Astrocyte (in vitro differentiated cells and primary cell): ENCODE measurements around the gene IQSEC2. TPM values are rescaled to one million over a fixed set of nuclear protein-coding genes. Genes with fewer than 3 reads are reported as not detected.

Experiments
- DNase-seq: peaks from one replicate; pipeline ENCODE4 v3.0.0-alpha.2; 2010; ENCODE audit warnings: low read depth
- FAIRE-seq: peaks from 2 replicates; lab custom pipeline; 2011; peaks lifted over from hg19 to GRCh38; lab: Jason Lieb, UNC
- H2AFZ ChIP-seq: 2 replicates; pipeline ENCODE4 v1.6.0; 2012; ENCODE audit warnings: low read depth, low read length, inconsistent platforms
- H3K27ac ChIP-seq: 2 replicates; pipeline ENCODE4 v1.5.1; 2011; ENCODE audit warnings: low read depth, low read length, inconsistent platforms
- H3K27me3 ChIP-seq: 2 replicates; pipeline ENCODE4 v1.6.0; 2011; ENCODE audit warnings: low read length, inconsistent platforms; ENCODE audit not compliant: insufficient read depth
- H3K36me3 ChIP-seq: 2 replicates; pipeline ENCODE4 v1.5.1; 2011; ENCODE audit warnings: low read length, inconsistent platforms; ENCODE audit not compliant: insufficient read depth
- H3K4me1 ChIP-seq: 2 replicates; pipeline ENCODE4 v1.5.1; 2011; ENCODE audit warnings: low read length, inconsistent platforms; ENCODE audit not compliant: insufficient read depth
- H3K4me2 ChIP-seq: 2 replicates; pipeline ENCODE4 v1.6.0; 2012; ENCODE audit warnings: low read length, inconsistent platforms
- H3K4me3 ChIP-seq: 2 replicates; pipeline ENCODE4 v1.5.1; 2011; ENCODE audit warnings: low read depth, mild to moderate bottlenecking, low read length, inconsistent platforms; ENCODE audit not compliant: insufficient read depth
- H3K79me2 ChIP-seq: 2 replicates; pipeline ENCODE4 v1.6.0; 2012; ENCODE audit warnings: mild to moderate bottlenecking, low read length, inconsistent platforms; ENCODE audit not compliant: insufficient read depth
- H3K9ac ChIP-seq: 2 replicates; pipeline ENCODE4 v1.6.0; 2012; ENCODE audit warnings: mild to moderate bottlenecking, low read length, inconsistent platforms
- H3K9me3 ChIP-seq: 2 replicates; pipeline ENCODE4 v1.5.1; 2012; ENCODE audit warnings: low read depth, mild to moderate bottlenecking, low read length, inconsistent platforms; ENCODE audit not compliant: insufficient read depth
- H4K20me1 ChIP-seq: 2 replicates; pipeline ENCODE4 v1.6.0; 2012; ENCODE audit warnings: low read length, inconsistent platforms; ENCODE audit not compliant: insufficient read depth
- H3K27ac Mint-ChIP-seq: one replicate; pipeline ENCODE4 v1.8.0; 2021; ENCODE audit warnings: mild to moderate bottlenecking, mixed read lengths; ENCODE audit not compliant: unreplicated experiment
- H3K27me3 Mint-ChIP-seq: one replicate; pipeline ENCODE4 v1.8.0; 2021; ENCODE audit warnings: low read depth, mixed read lengths; ENCODE audit not compliant: unreplicated experiment
- H3K36me3 Mint-ChIP-seq: one replicate; pipeline ENCODE4 v1.8.0; 2021; ENCODE audit warnings: low read depth, mixed read lengths; ENCODE audit not compliant: unreplicated experiment
- H3K4me1 Mint-ChIP-seq: one replicate; pipeline ENCODE4 v1.8.0; 2021; ENCODE audit warnings: low read depth, mixed read lengths; ENCODE audit not compliant: unreplicated experiment
- H3K4me3 Mint-ChIP-seq: one replicate; pipeline ENCODE4 v1.8.0; 2021; ENCODE audit warnings: mild to moderate bottlenecking, moderate library complexity, mixed read lengths; ENCODE audit not compliant: unreplicated experiment
- H3K9me3 Mint-ChIP-seq: one replicate; pipeline ENCODE4 v1.8.0; 2021; ENCODE audit warnings: mild to moderate bottlenecking, mixed read lengths; ENCODE audit not compliant: unreplicated experiment
- CTCF ChIP-seq: IDR thresholded peaks from 2 replicates; pipeline ENCODE4 v1.5.1; 2011; ENCODE audit warnings: low read depth, mild to moderate bottlenecking, inconsistent platforms, low read length, moderate library complexity; ENCODE audit not compliant: insufficient read depth
- EZH2 ChIP-seq: IDR thresholded peaks from 2 replicates; pipeline ENCODE4 v1.6.1; 2012; ENCODE audit warnings: mild to moderate bottlenecking, low read length, inconsistent platforms; ENCODE audit not compliant: insufficient read depth
- total RNA-seq: library from RNA; stranded (reverse); gene quantifications from 2 replicates; pipeline ENCODE4 v1.2.1, GENCODE V29; 2021

Gene IQSEC2
- total RNA-seq, 1 donor from 2014 or later: 8.2 TPM

- Histone ChIP-seq H4K20me1 (no peaks in the 10 kb centered on the region), H3K4me2 (no peak overlapping the region), H3K36me3 (no peaks in the 10 kb centered on the region), H3K27ac (no peak overlapping the region), H3K27me3 (no peaks in the 10 kb centered on the region), H3K4me1 (no peaks in the 10 kb centered on the region), H3K4me3 (no peak overlapping the region), H3K79me2 (no peaks in the 10 kb centered on the region), H2AFZ (no peak overlapping the region), H3K9ac (no peak overlapping the region), H3K9me3 (no peaks in the 10 kb centered on the region)
- H3K27ac Mint-ChIP-seq: no peak overlapping the region
- no peak overlapping the region for H3K4me3 Mint-ChIP-seq
- TF ChIP-seq EZH2 (no peak), CTCF (no peak)
- peak; percentile 84 for FAIRE-seq
- peaks cover 4% of the 10 kb centered on the region for H3K4me1 Mint-ChIP-seq
- H3K9me3 Mint-ChIP-seq: peaks cover 1% of the 10 kb centered on the region
- H3K27me3 Mint-ChIP-seq: peaks cover 4% of the 10 kb centered on the region
- no peak for DNase-seq
- peaks cover 2% of the 10 kb centered on the region for H3K36me3 Mint-ChIP-seq
These were observed 26.6 kb downstream of the IQSEC2 start for GRCh38 chrX:53254570-53255461.

- H2AFZ ChIP-seq: no peak overlapping the region
- peaks cover 4% of the 10 kb centered on the region for H3K4me1 Mint-ChIP-seq
- no peak overlapping the region for H3K4me3 ChIP-seq
- peaks cover 2% of the 10 kb centered on the region for H3K36me3 Mint-ChIP-seq
- no peak overlapping the region for H3K9ac ChIP-seq
- H3K4me2 ChIP-seq: no peak overlapping the region
- H3K27ac Mint-ChIP-seq: peak overlapping the region; percentile 75
- H3K36me3 ChIP-seq: no peaks in the 10 kb centered on the region
- no peak for DNase-seq
- H3K4me1 ChIP-seq: no peaks in the 10 kb centered on the region
- H3K27me3 ChIP-seq: no peaks in the 10 kb centered on the region
- H3K9me3 ChIP-seq: no peaks in the 10 kb centered on the region
- FAIRE-seq: peak; percentile 68
- no peak for TF ChIP-seq EZH2
- TF ChIP-seq CTCF: no peak
- H4K20me1 ChIP-seq: no peaks in the 10 kb centered on the region
- H3K79me2 ChIP-seq: no peaks in the 10 kb centered on the region
- no peak overlapping the region for H3K27ac ChIP-seq
- no peak overlapping the region for H3K4me3 Mint-ChIP-seq
- peaks cover 1% of the 10 kb centered on the region for H3K9me3 Mint-ChIP-seq
- H3K27me3 Mint-ChIP-seq: peaks cover 4% of the 10 kb centered on the region
These were observed 27.9 kb downstream of the IQSEC2 start for GRCh38 chrX:53253293-53254020.
